HG03066 (cell line): Measurements from ENCODE around the gene NAA38.

Experiments used
- ATAC-seq: cut with Tn5 transposase; IDR thresholded peaks from one replicate; pipeline ENCODE4 v1.9.1; 2021; ENCODE audit warnings: low read depth; ENCODE audit not compliant: unreplicated experiment

NAA38 gene

GRCh38 chr17:7856811-7857712 is at the start of gene NAA38:
NAA38 (minus strand) TSS chr17:7857559; CDS start chr17:7857463, 96 bp downstream.
- ATAC-seq, result peak; percentile 70

- no peak for ATAC-seq
Observed at GRCh38 chr17:7903154-7904103, 46.1 kb upstream of the NAA38 start.

GRCh38 chr17:7897773-7898172 is 40.4 kb upstream of the NAA38 start:
- no peak for ATAC-seq

GRCh38 chr17:7897090-7897489 is 39.7 kb upstream of the NAA38 start:
- ATAC-seq, result no peak

GRCh38 chr17:7894866-7895265 is 37.5 kb upstream of the NAA38 start:
- ATAC-seq, result no peak

- no peak for ATAC-seq
Observed at GRCh38 chr17:7894226-7894625, 36.9 kb upstream of the NAA38 start.

- ATAC-seq, result no peak
Observed at GRCh38 chr17:7893187-7893880, 36.0 kb upstream of the NAA38 start.

- no peak for ATAC-seq
Observed at GRCh38 chr17:7889166-7889955, 32.0 kb upstream of the NAA38 start.

GRCh38 chr17:7888184-7888920 is 31.0 kb upstream of the NAA38 start, which contains the start of gene CHD3:
CHD3 (plus strand) TSS chr17:7888789; CDS start chr17:7889001, 212 bp downstream.
- ATAC-seq, result no peak

GRCh38 chr17:7887482-7888183 is 30.3 kb upstream of the NAA38 start:
- ATAC-seq, result no peak

GRCh38 chr17:7887038-7887481 is 29.7 kb upstream of the NAA38 start:
- no peak for ATAC-seq

- ATAC-seq, result no peak
Observed at GRCh38 chr17:7886227-7887037, 29.1 kb upstream of the NAA38 start.

GRCh38 chr17:7885367-7886226 is 28.2 kb upstream of the NAA38 start:
- no peak for ATAC-seq

GRCh38 chr17:7884581-7885366 is 27.4 kb upstream of the NAA38 start:
- ATAC-seq, result no peak

- no peak for ATAC-seq
Observed at GRCh38 chr17:7883781-7884386, 26.5 kb upstream of the NAA38 start.
